ENCODE measurements around the gene MEA1. TPM values are rescaled to one million over a fixed set of nuclear protein-coding genes. Genes with fewer than 3 reads are reported as not detected.

MEA1 gene
- total and polyA plus RNA-seq, 12 donors, result 22.9 to 74.3 (median 28.9) TPM

- H3K36me3 ChIP-seq, result peaks cover 0 to 56% (median 16%) of the 10 kb centered on the region in 9 donors
These were observed 2.6 kb upstream of the MEA1 start for GRCh38 chr6:43016176-43016942.

GRCh38 chr6:43014434-43014909, 726 bp upstream of the MEA1 start:
- DNase-seq (no peak), ATAC-seq (no peak)
- H3K9me3 ChIP-seq, result no peaks in the 10 kb centered on the region
- peak overlapping the region; percentile 47 to 90 (median 87) for H3K27ac ChIP-seq
- H3K4me3 ChIP-seq, result peak overlapping the region; percentile 65 to 85 (median 76)
- 0 to 1% methylated on average over 7 of the region's 7 CpGs for WGBS, 2 donors
- H3K36me3 ChIP-seq, result peaks cover 0 to 59% (median 23%) of the 10 kb centered on the region in 9 donors
- peaks cover 11 to 61% (median 50%) of the 10 kb centered on the region in 9 donors for H3K4me1 ChIP-seq
- H3K27me3 ChIP-seq, result no peaks in the 10 kb centered on the region
- intact Hi-C loops (cut with DNase I), result loop anchor here in 6 of 10 donors (2.0 to 5.0 kb wide), 7 partner anchors 38 to 158 kb away; partner anchors contain the start of genes CUL7 (in 2 of the 6), KLC4 (in 2 of the 6), MRPL2 (in 2 of the 6) and SRF (in 2 of the 6)
- no peak for TF ChIP-seq CTCF (IDR thresholded peaks at IDR 0.05)

More at GRCh38 chr6:43016176-43016942, 2.6 kb upstream of the MEA1 start:
- H3K27me3 ChIP-seq, result no peaks in the 10 kb centered on the region
- peak in 1 of 2 donors; percentile 29 for DNase-seq
- no peaks in the 10 kb centered on the region for H3K9me3 ChIP-seq
- H3K27ac ChIP-seq, result peak overlapping the region; percentile 61 to 90 (median 87)
- TF ChIP-seq CTCF (IDR thresholded peaks at IDR 0.05), result no peak
- intact Hi-C loops (cut with DNase I), result loop anchor here in 3 of 10 donors (5.0 kb wide), 2 partner anchors 36 to 39 kb away; partner anchors contain the start of genes CUL7 (in 2 of the 3) and PEX6 (in 1 of the 3)
- WGBS, 2 donors, result 43 to 57% methylated on average over 7 of the region's 7 CpGs
- H3K4me3 ChIP-seq, result peak overlapping the region in 8 of 10 donors; percentile 12 to 77 (median 73)
- peak in 4 of 8 donors; percentile 6 to 25 (median 20) for ATAC-seq
- peaks cover 10 to 76% (median 58%) of the 10 kb centered on the region in 9 donors for H3K4me1 ChIP-seq

- H3K4me1 ChIP-seq, result peaks cover 12 to 56% (median 50%) of the 10 kb centered on the region in 9 donors
- no peaks in the 10 kb centered on the region for H3K9me3 ChIP-seq
- H3K4me3 ChIP-seq, result peak overlapping the region; percentile 65 to 85 (median 76)
- ATAC-seq (peak in 1 of 8 donors; percentile 0), DNase-seq (no peak)
- H3K27ac ChIP-seq, result peak overlapping the region; percentile 35 to 90 (median 86)
- no peak for TF ChIP-seq CTCF (IDR thresholded peaks at IDR 0.05)
- peaks cover 0 to 59% (median 19%) of the 10 kb centered on the region in 9 donors for H3K36me3 ChIP-seq
- no peaks in the 10 kb centered on the region for H3K27me3 ChIP-seq
- WGBS, 2 donors, result 2 to 4% methylated on average over 25 of the region's 25 CpGs
- intact Hi-C loops (cut with DNase I), result loop anchor here in 4 of 10 donors (1.0 to 5.0 kb wide), 5 partner anchors 39 to 159 kb away; partner anchors contain the start of genes KLC4 (in 2 of the 4), MRPL2 (in 2 of the 4), CUL7 (in 1 of the 4) and SRF (in 1 of the 4)
These were observed 476 bp downstream of the MEA1 start for GRCh38 chr6:43013097-43013842.

Measured in heart right ventricle (tissue), 16 donors.